ENCODE results near the gene SNX10.

The SNX10 gene

DNA sequence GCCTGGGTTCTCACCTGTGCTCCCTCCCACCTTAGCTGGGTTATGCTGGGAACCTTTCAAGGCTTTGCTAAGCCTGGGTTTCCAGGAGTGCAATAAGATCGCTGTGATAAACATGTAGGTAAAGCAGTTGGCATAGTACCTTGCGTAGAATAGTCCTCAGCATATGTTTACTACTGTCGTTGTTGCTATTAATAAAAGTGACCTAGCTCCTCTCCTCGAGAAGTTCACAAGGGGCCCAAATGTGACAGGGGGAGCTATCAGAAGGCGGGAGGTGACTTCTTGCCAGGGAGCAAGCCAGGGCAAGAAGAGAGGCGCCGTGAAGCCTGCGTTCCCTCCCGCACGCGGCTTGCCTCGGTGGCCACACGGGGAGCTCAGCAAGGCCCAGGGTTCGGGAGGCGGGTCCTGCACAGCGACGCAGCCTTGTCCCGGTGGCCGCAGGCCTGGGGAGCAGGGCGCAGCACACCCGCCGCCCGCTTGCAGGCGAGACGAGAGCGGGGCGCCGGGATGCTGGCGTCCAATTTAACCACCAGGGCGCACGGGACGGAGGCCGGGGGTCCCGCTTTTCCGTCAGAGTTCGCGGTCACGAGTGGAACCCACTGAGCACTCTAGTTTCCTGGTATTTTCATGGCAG is 106.2 kb downstream of the SNX10 start:
- TF ChIP-seq, protein P1, sequence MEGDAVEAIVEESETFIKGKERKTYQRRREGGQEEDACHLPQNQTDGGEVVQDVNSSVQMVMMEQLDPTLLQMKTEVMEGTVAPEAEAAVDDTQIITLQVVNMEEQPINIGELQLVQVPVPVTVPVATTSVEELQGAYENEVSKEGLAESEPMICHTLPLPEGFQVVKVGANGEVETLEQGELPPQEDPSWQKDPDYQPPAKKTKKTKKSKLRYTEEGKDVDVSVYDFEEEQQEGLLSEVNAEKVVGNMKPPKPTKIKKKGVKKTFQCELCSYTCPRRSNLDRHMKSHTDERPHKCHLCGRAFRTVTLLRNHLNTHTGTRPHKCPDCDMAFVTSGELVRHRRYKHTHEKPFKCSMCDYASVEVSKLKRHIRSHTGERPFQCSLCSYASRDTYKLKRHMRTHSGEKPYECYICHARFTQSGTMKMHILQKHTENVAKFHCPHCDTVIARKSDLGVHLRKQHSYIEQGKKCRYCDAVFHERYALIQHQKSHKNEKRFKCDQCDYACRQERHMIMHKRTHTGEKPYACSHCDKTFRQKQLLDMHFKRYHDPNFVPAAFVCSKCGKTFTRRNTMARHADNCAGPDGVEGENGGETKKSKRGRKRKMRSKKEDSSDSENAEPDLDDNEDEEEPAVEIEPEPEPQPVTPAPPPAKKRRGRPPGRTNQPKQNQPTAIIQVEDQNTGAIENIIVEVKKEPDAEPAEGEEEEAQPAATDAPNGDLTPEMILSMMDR (IDR thresholded peaks at IDR 0.05; ENCODE audit: borderline replicate concordance, insufficient read depth, low read depth, low read length): 0 out of 2 replicates have a peak, but pooled peaks have one; percentile 10
- peak overlapping the region; percentile 55 for H3K4me3 ChIP-seq (ENCODE audit: low read depth, low read length)

DNA sequence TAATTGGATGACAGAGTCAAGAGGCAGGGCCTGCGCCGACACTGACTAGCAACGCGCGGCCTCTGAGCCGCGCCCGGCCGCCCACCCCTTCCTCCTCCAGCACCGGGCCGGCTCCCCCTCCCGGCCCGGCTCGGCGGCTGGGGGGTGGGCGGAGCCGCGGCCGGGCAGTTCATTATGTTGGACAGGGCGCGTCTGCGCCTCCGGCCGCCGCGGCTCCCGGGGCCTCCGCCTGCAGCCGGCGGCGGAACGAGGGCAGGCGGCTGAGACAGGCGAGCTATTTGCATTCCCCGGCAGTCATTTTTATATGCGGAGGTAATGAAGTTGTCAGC is 106.7 kb downstream of the SNX10 start:
- TF ChIP-seq, protein P1 (IDR thresholded peaks at IDR 0.05; ENCODE audit: borderline replicate concordance, insufficient read depth, low read depth, low read length): no peak
- peak overlapping the region; percentile 55 for H3K4me3 ChIP-seq (ENCODE audit: low read depth, low read length)

DNA sequence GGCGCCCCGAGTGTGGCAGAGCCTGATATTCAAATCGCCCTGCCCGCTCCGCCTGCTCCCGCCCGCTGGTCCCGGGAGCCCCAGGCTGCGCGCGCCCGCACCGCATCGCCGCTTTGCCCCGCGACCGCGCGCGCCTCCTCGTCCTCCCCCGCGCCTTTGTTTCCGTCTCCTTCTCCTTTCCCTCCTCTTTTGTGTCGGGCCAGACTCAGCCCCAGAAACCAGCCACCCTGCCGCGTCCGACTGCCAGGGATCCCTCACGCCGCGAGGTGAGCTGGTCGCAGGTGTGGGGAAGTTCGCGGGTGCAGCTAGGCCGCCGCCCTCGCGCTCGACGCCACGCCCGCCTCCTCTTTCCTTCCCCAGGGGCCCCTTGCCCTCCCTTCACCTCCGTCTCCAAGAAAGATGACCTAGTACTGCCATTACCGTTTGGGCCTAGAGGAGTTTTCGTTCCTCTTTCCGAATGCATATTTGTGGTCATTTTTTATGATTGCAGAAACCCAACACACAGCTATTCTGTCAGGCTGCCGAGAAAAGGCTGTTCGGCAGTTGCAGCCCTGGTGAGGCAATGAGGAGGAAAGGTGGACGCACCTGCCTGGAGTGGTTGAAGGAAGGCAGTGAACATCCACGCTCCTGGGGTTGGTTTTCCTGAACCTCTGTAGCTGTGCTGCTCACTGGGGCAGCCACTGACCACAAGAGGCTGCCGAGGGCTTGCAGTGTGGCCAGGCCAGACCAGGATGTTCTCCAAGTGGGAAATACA is 107.3 kb downstream of the SNX10 start:
- TF ChIP-seq, protein P1 (IDR thresholded peaks at IDR 0.05; ENCODE audit: borderline replicate concordance, insufficient read depth, low read depth, low read length): no peak
- peak overlapping the region; percentile 55 for H3K4me3 ChIP-seq (ENCODE audit: low read depth, low read length)

DNA sequence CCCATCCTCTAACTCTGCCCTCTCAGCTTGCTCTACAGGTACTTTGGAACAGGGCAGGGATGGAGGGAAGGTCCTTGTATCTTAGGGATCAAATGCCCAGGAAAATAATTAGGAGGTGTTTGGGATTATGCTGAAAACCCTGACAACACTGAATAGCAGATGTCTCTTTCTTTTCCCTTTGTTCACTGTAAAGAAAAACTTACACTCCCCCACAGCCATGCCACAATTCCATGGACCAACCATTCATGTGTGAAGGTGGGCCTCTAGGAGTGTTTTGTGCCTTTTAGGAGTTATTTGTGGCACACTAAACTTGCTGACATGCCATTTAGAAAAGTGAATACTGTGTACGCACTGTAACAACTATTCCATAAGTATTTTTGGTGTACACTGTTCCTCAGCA is 108.1 kb downstream of the SNX10 start:
- TF ChIP-seq, protein P1 (IDR thresholded peaks at IDR 0.05; ENCODE audit: borderline replicate concordance, insufficient read depth, low read depth, low read length): no peak
- H3K4me3 ChIP-seq (ENCODE audit: low read depth, low read length): no peak overlapping the region

DNA sequence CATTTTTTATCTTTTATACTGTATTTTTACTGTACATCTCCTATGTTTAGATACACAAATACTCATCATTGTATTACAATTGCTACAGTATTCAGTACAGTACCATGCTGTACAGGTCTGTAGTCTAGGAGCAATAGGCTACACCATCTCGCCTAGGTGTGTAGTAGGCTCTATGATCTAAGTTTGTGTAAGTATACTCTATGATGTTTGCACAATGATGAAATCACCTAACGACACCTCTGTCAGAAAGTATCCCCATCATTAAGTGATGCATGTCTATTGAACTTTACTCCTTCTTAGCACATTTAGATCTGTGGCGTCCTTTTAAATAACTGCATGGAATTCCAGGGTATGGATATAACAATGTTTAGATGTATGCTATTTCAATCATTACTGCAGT is 112.0 kb downstream of the SNX10 start:
- TF ChIP-seq, protein P1 (IDR thresholded peaks at IDR 0.05; ENCODE audit: borderline replicate concordance, insufficient read depth, low read depth, low read length): no peak
- H3K4me3 ChIP-seq (ENCODE audit: low read depth, low read length): no peak overlapping the region

DNA sequence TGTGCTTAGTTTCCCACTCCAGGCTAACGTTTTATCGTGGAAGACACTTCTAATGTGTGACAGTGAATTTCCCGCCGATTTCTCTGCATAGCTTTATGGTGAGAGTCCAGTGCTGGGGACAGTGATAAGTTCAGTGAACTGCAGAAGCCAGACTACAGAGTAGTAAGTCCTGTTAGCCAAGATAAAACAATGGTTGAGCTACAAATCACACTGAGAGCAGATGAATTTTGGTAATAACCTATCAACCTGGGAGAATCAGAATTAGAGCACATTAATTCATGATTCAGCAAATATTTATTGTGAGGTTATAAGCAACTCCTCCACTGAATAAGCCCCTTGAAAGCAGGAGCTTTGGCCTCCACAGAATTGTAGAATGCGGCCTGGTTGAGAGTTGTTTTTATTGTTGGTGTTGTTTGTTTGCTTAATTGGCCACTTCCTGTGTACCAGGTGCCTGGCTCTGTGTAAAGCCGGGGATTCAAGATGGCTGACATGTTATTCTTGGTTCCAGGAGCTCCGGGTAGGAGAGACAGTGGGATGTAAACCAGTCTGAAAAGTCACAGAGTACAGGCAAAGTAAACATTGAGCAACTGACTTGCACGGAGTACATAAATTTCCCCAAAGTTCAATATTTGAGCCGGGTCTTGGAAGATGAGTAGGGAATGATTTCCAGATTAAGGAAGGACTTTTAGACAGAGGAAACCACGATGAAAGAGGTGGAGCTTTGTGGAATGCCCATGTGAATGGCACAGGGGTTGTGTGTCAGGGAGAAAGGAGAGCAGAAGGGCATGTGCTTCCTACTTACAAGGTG is 112.7 kb downstream of the SNX10 start:
- no peak overlapping the region for H3K4me3 ChIP-seq (ENCODE audit: low read depth, low read length)
- TF ChIP-seq, protein P1 (IDR thresholded peaks at IDR 0.05; ENCODE audit: borderline replicate concordance, insufficient read depth, low read depth, low read length): no peak
